Right lung (tissue), 5 donors: ENCODE measurements around the gene ETS1. TPM values are rescaled to one million over a fixed set of nuclear protein-coding genes. Genes with fewer than 3 reads are reported as not detected.

Experiments used
- DNase-seq, 2 donors: peaks; one replicate each; pipeline ENCODE4 v3.0.0-alpha.2; 2013
- polyA plus RNA-seq, 5 donors: library from polyadenylated mRNA; unstranded; fragments of 120-200 nt; gene quantifications; one replicate each; pipeline versions ENCODE4 v1.2.1 to v1.2.3, GENCODE V29; 2013; ENCODE audit warnings: inconsistent platforms in 1 of 5, low replicate concordance in 1 of 5; ENCODE audit not compliant: insufficient read length in 5 of 5, insufficient read depth in 1 of 5

The ETS1 gene
- polyA plus RNA-seq, 5 donors: 111 to 141 (median 125) TPM

DNA sequence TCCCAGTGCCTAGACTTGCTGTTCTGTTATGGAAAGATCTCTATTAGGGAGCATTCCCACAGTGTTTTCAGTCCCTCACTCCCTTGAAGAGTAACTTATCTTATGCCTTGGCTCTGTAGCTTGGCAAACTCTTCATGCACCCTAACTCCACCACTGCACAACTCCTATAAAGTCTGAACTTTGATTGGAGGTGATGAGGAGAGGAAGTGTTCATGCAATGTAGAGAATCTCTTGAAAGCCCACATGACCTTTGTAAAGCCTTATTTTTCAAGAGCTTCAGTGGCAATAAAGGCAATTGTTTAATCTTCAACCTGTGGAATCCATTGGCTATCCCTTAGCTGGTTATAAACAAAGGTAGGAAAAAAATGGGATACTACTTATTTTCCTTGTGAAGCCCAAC, 176.2 kb downstream of the ETS1 start:
- no peak for DNase-seq

DNA sequence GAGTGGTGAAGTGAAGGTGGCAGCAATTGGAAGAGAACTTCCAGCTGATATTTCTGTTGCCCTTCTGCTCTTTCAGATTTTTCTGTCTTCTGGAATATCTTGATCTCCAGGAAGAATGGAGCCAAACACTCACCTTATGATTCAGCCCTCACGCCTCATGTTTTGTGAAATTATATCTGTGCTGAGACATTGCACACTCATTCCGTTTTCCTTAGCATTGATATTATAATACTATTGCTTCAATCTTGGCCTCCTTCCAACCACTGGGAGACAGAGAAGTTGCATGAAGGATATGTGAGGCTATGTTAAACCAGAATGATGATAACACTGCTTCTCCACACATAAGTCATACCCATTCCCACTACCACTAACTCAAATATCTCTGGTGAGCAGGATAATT, 177.9 kb downstream of the ETS1 start:
- no peak for DNase-seq

Other genes starting within 250 kb of the ETS1 start
- gene FLI1, start 106.5 kb upstream of the ETS1 start, polyA plus RNA-seq: 10 to 100 TPM; 38.1 to 47.6 (median 39.3) TPM